CD4-positive, alpha-beta T cell treated with Interleukin-12 subunit alpha and Interleukin-12 subunit beta, for 1 hour (primary cell): ENCODE results near the gene BCAP31.
"Not testable (repeated sequence)": the region's sequence is repeated elsewhere in the genome, so short reads cannot be mapped to it uniquely, and the experiment has no call there.

Experiments used
- DNase-seq: peaks from one replicate; pipeline ENCODE4 v3.0.0-alpha.2; 2020

The BCAP31 gene

GRCh38 chrX:153762626-153763173 is 38.5 kb upstream of the BCAP31 start:
- DNase-seq, result no peak

GRCh38 chrX:153761863-153762262 is 37.7 kb upstream of the BCAP31 start:
- no peak for DNase-seq

- DNase-seq, result no peak
Measured at GRCh38 chrX:153755136-153755535, 30.9 kb upstream of the BCAP31 start.

GRCh38 chrX:153750127-153750774 is 26.1 kb upstream of the BCAP31 start:
- DNase-seq, result no peak

GRCh38 chrX:153749017-153749416 is 24.8 kb upstream of the BCAP31 start:
- DNase-seq, result not testable (repeated sequence)

- DNase-seq, result not testable (repeated sequence)
Measured at GRCh38 chrX:153746991-153747390, 22.8 kb upstream of the BCAP31 start.

GRCh38 chrX:153746359-153746758 is 22.2 kb upstream of the BCAP31 start:
- no peak for DNase-seq

GRCh38 chrX:153745067-153745433 is 20.9 kb upstream of the BCAP31 start:
- not testable (repeated sequence) for DNase-seq

GRCh38 chrX:153744210-153745066 is 20.3 kb upstream of the BCAP31 start:
- DNase-seq, result no peak

GRCh38 chrX:153743468-153744209 is 19.5 kb upstream of the BCAP31 start:
- DNase-seq, result not testable (repeated sequence)

- not testable (repeated sequence) for DNase-seq
Measured at GRCh38 chrX:153742796-153743467, 18.7 kb upstream of the BCAP31 start.

GRCh38 chrX:153742111-153742510 is 17.9 kb upstream of the BCAP31 start:
- not testable (repeated sequence) for DNase-seq

GRCh38 chrX:153741446-153741845 is 17.3 kb upstream of the BCAP31 start:
- no peak for DNase-seq

GRCh38 chrX:153740631-153741222 is 16.5 kb upstream of the BCAP31 start:
- no peak for DNase-seq

GRCh38 chrX:153739754-153740486 is 15.7 kb upstream of the BCAP31 start:
- DNase-seq, result no peak

- no peak for DNase-seq
Measured at GRCh38 chrX:153738056-153738605, 13.9 kb upstream of the BCAP31 start.

- DNase-seq, result no peak
Measured at GRCh38 chrX:153736871-153737441, 12.8 kb upstream of the BCAP31 start.

GRCh38 chrX:153736071-153736820 is 12.1 kb upstream of the BCAP31 start:
- DNase-seq, result no peak

GRCh38 chrX:153735274-153735673 is 11.1 kb upstream of the BCAP31 start:
- DNase-seq, result peak; percentile 35

- no peak for DNase-seq
Measured at GRCh38 chrX:153734871-153735270, 10.7 kb upstream of the BCAP31 start.
